ENCODE data around the gene FOLH1.
"Not testable (repeated sequence)": the region's sequence is repeated elsewhere in the genome, so short reads cannot be mapped to it uniquely, and the experiment has no call there.

The FOLH1 gene

GRCh38 chr11:49175378-49175777 is 33.0 kb downstream of the FOLH1 start:
- DNase-seq: not testable (repeated sequence)

- DNase-seq: not testable (repeated sequence)
Observed at GRCh38 chr11:49174691-49175366, 33.6 kb downstream of the FOLH1 start.

GRCh38 chr11:49171613-49172012 is 36.8 kb downstream of the FOLH1 start:
- DNase-seq: not testable (repeated sequence)

- not testable (repeated sequence) for DNase-seq
Observed at GRCh38 chr11:49169579-49169978, 38.8 kb downstream of the FOLH1 start.

GRCh38 chr11:49168992-49169391 is 39.4 kb downstream of the FOLH1 start:
- not testable (repeated sequence) for DNase-seq

GRCh38 chr11:49151211-49151610 is 57.2 kb downstream of the FOLH1 start:
- DNase-seq: no peak

GRCh38 chr11:49102356-49102755 is 106.0 kb downstream of the FOLH1 start:
- not testable (repeated sequence) for DNase-seq
